ENCODE measurements around the gene DIDO1.

DNA sequence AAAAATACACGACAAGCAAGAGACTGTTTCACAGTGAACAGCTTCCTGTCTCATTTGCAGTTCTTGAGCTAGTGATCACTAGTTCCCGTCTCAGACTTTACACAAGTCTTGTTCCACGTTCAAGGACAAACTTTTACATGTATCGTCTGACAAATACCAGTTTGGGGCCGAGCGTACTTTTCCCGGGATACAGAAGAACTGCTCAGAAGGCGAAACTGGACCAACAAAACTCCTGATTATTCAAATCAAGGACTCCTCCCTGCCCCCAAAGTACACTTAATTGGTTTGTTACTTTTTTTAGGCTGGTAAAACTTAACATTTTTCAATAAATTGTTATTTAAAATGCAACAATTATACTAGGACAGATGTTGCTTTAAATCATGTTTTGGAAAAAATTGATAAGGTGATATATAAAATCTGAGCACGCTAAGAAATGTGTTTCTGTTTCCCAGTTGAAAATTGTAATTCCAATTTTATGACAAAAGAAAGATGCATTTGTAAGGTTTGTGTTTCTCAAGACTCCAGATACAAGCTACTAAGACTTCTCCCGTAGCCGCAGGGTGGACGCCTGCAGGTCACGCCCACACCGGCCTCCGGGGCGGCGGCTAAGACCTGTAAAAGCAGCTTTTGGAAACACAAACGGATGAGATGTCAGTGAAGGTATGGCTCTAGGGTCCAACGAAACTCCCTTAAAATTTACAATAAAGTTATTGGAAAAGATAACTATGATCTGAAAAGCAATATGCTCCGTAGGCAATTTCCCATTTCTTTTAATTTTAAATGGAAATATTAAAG is 47.9 kb downstream of the DIDO1 start:
- TF ChIP-seq, protein P1, sequence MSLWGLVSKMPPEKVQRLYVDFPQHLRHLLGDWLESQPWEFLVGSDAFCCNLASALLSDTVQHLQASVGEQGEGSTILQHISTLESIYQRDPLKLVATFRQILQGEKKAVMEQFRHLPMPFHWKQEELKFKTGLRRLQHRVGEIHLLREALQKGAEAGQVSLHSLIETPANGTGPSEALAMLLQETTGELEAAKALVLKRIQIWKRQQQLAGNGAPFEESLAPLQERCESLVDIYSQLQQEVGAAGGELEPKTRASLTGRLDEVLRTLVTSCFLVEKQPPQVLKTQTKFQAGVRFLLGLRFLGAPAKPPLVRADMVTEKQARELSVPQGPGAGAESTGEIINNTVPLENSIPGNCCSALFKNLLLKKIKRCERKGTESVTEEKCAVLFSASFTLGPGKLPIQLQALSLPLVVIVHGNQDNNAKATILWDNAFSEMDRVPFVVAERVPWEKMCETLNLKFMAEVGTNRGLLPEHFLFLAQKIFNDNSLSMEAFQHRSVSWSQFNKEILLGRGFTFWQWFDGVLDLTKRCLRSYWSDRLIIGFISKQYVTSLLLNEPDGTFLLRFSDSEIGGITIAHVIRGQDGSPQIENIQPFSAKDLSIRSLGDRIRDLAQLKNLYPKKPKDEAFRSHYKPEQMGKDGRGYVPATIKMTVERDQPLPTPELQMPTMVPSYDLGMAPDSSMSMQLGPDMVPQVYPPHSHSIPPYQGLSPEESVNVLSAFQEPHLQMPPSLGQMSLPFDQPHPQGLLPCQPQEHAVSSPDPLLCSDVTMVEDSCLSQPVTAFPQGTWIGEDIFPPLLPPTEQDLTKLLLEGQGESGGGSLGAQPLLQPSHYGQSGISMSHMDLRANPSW (CRISPR knock-in tag; IDR thresholded peaks at IDR 0.05), result no peak
- TF ChIP-seq, protein P2, sequence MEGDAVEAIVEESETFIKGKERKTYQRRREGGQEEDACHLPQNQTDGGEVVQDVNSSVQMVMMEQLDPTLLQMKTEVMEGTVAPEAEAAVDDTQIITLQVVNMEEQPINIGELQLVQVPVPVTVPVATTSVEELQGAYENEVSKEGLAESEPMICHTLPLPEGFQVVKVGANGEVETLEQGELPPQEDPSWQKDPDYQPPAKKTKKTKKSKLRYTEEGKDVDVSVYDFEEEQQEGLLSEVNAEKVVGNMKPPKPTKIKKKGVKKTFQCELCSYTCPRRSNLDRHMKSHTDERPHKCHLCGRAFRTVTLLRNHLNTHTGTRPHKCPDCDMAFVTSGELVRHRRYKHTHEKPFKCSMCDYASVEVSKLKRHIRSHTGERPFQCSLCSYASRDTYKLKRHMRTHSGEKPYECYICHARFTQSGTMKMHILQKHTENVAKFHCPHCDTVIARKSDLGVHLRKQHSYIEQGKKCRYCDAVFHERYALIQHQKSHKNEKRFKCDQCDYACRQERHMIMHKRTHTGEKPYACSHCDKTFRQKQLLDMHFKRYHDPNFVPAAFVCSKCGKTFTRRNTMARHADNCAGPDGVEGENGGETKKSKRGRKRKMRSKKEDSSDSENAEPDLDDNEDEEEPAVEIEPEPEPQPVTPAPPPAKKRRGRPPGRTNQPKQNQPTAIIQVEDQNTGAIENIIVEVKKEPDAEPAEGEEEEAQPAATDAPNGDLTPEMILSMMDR (IDR thresholded peaks at IDR 0.05 in 2 of 3, conservative IDR thresholded peaks at IDR 0.05 in 1 of 3; ENCODE audit: insufficient read depth in 2 of 3, low read depth in 1 of 3, low read length in 3 of 3), result no peak
- no peak for TF ChIP-seq KDM2B (CRISPR knock-in tag; IDR thresholded peaks at IDR 0.05)
- TF ChIP-seq IRF2 (CRISPR knock-in tag; IDR thresholded peaks at IDR 0.05), result no peak
- TF ChIP-seq ZNF121 (CRISPR knock-in tag; conservative IDR thresholded peaks at IDR 0.05), result no peak

Measured in K562 (cell line).